A549 (cell line): ENCODE measurements around the gene ERN2. TPM values are rescaled to one million over a fixed set of nuclear protein-coding genes. Genes with fewer than 3 reads are reported as not detected.

Experiments
- ATAC-seq, 2 experiments: fragments of 200-7000 bp in 1 of 2; fragments of >200 bp in 1 of 2; cut with Nextera tagmentation in 1 of 2; cut with Tn5 transposase in 1 of 2; 3 replicates each; pipeline versions ENCODE4 v1.8.0 to v1.9.1; 2018 to 2020; ENCODE audit warnings: mild to moderate bottlenecking in 1 of 2, moderate library complexity in 1 of 2
- CTCF ChIA-PET: fragments of 300-600 bp; sonication (Branson Sonifier 250); formaldehyde crosslinking; extraction: SDS; loops from one replicate; lab custom pipeline; 2021; ENCODE audit warnings: antibody characterized with exemption, inconsistent platforms; lab: Yijun Ruan, JAX
- POLR2A ChIA-PET: fragments of 350-600 bp; formaldehyde crosslinking; extraction: SDS; loops from one replicate; lab custom pipeline; 2021; ENCODE audit warnings: antibody characterized with exemption, inconsistent platforms; lab: Yijun Ruan, JAX
- DNase-seq, 2 experiments: peaks; one replicate each; pipeline versions ENCODE4 v3.0.0 to v3.0.0-alpha.2; 2011 to 2016; ENCODE audit warnings: low read depth in 1 of 2, low spot score in 1 of 2
- FAIRE-seq: peaks from 2 replicates; lab custom pipeline; 2011; peaks lifted over from hg19 to GRCh38; lab: Jason Lieb, UNC
- H3K27ac ChIP-seq, 2 experiments: fragments of >200 bp; sonication (Bioruptor Twin); formaldehyde crosslinking; 3 replicates each; pipeline ENCODE4 v1.5.1; 2016 to 2017
- H3K4me1 ChIP-seq: fragments of >200 bp; sonication (Bioruptor Twin); formaldehyde crosslinking; 3 replicates; pipeline ENCODE4 v1.6.1; 2016
- H3K4me2 ChIP-seq: fragments of >200 bp; sonication (Bioruptor Twin); formaldehyde crosslinking; 3 replicates; pipeline ENCODE4 v1.6.1; 2016
- H3K4me3 ChIP-seq: fragments of >200 bp; sonication (Bioruptor Twin); formaldehyde crosslinking; 3 replicates; pipeline ENCODE4 v1.5.1; 2016
- H3K9me3 ChIP-seq: fragments of >200 bp; sonication (Bioruptor Twin); formaldehyde crosslinking; 3 replicates; pipeline ENCODE4 v1.6.1; 2016
- BHLHE40 ChIP-seq: IDR thresholded peaks from 2 replicates; pipeline ENCODE4 v1.6.1; 2012; ENCODE audit warnings: low read depth, low read length, inconsistent platforms
- CEBPB ChIP-seq, 2 experiments: fragments of >200 bp in 1 of 2; sonication (Bioruptor Twin) in 1 of 2; formaldehyde crosslinking in 1 of 2; IDR thresholded peaks; 2 replicates each; pipeline ENCODE4 v1.6.1; 2012 to 2016
- CHD4 ChIP-seq: fragments of 200-600 bp; sonication (generic); IDR thresholded peaks from 2 replicates; pipeline ENCODE4 v1.6.1; 2016; ENCODE audit warnings: antibody characterized with exemption, mild to moderate bottlenecking, borderline replicate concordance
- EHF ChIP-seq: fragments of 250-450 bp; sonication (Bioruptor Pico); IDR thresholded peaks from 2 replicates; pipeline ENCODE4 v1.5.0; 2020; ENCODE audit warnings: mild to moderate bottlenecking
- EP300 ChIP-seq, 2 experiments: fragments of >200 bp; sonication (Bioruptor Twin); formaldehyde crosslinking; IDR thresholded peaks; 2 replicates in 1 of 2; 3 replicates in 1 of 2; pipeline ENCODE4 v1.6.1; 2016 to 2017
- ESRRA ChIP-seq: fragments of 150-350 bp; IDR thresholded peaks from 2 replicates; pipeline ENCODE4 v1.6.1; 2014; ENCODE audit warnings: mild to moderate bottlenecking, low read length, borderline replicate concordance
- FOSB ChIP-seq: fragments of 250-450 bp; sonication (Bioruptor Pico); IDR thresholded peaks from 2 replicates; pipeline ENCODE4 v1.5.0; 2020; ENCODE audit warnings: mild to moderate bottlenecking, moderate library complexity
- FOXS1 ChIP-seq: fragments of 250-450 bp; sonication (Bioruptor Pico); IDR thresholded peaks from 2 replicates; pipeline ENCODE4 v1.5.0; 2020; ENCODE audit warnings: mild to moderate bottlenecking, moderate library complexity
- GATA3 ChIP-seq: IDR thresholded peaks from 2 replicates; pipeline ENCODE4 v1.6.1; 2012; ENCODE audit warnings: borderline replicate concordance
- HEYL ChIP-seq: fragments of 250-450 bp; sonication (Bioruptor Pico); IDR thresholded peaks from 2 replicates; pipeline ENCODE4 v1.8.0; 2021; ENCODE audit warnings: mild to moderate bottlenecking, moderate library complexity
- KDM5A ChIP-seq: fragments of 200-600 bp; sonication (generic); IDR thresholded peaks from 2 replicates; pipeline ENCODE4 v1.6.1; 2016; ENCODE audit warnings: antibody characterized with exemption, mild to moderate bottlenecking
- MAFK ChIP-seq: fragments of 450-650 bp; IDR thresholded peaks from 2 replicates; pipeline ENCODE4 v1.6.1; 2014; ENCODE audit not compliant: partially characterized antibody
- MAZ ChIP-seq: fragments of 150-350 bp; IDR thresholded peaks from 2 replicates; pipeline ENCODE4 v1.6.1; 2014; ENCODE audit warnings: antibody characterized with exemption, low read depth, low read length, borderline replicate concordance
- NFE2L2 ChIP-seq: fragments of 150-350 bp; conservative IDR thresholded peaks from 2 replicates; pipeline ENCODE4 v1.6.1; 2014; ENCODE audit warnings: low read length
- NPAS2 ChIP-seq: fragments of 250-450 bp; sonication (Bioruptor Pico); IDR thresholded peaks from 2 replicates; pipeline ENCODE4 v1.8.0; 2022; ENCODE audit warnings: mild to moderate bottlenecking, moderate library complexity, borderline replicate concordance
- NR3C1 ChIP-seq: fragments of >200 bp; sonication (Bioruptor Twin); formaldehyde crosslinking; IDR thresholded peaks from 3 replicates; pipeline ENCODE4 v1.6.1; 2017
- PHF8 ChIP-seq: fragments of 200-600 bp; sonication (generic); IDR thresholded peaks from 2 replicates; pipeline ENCODE4 v1.6.1; 2016; ENCODE audit warnings: low read depth, mild to moderate bottlenecking, antibody characterized with exemption, moderate library complexity, borderline replicate concordance
- POLR2A ChIP-seq: IDR thresholded peaks from 2 replicates; pipeline ENCODE4 v1.6.1; 2012; ENCODE audit warnings: mild to moderate bottlenecking, low read length
- POLR2AphosphoS2 ChIP-seq: conservative IDR thresholded peaks from 2 replicates; pipeline ENCODE4 v1.6.1; 2012; ENCODE audit warnings: low read length, improper control_type of control experiment, inconsistent platforms
- RAD21 ChIP-seq, 2 experiments: fragments of >200 bp in 1 of 2; sonication (Bioruptor Twin) in 1 of 2; formaldehyde crosslinking in 1 of 2; IDR thresholded peaks in 1 of 2; conservative IDR thresholded peaks in 1 of 2; 2 replicates in 1 of 2; 3 replicates in 1 of 2; pipeline ENCODE4 v1.6.1; 2012 to 2018; ENCODE audit warnings: inconsistent platforms in 1 of 2
- RCOR1 ChIP-seq: fragments of 150-350 bp; IDR thresholded peaks from 2 replicates; pipeline ENCODE4 v1.6.1; 2014; ENCODE audit warnings: antibody characterized with exemption, low read length, low read depth
- RFX5 ChIP-seq: fragments of 450-650 bp; IDR thresholded peaks from 2 replicates; pipeline ENCODE4 v1.7.1; 2014; ENCODE audit warnings: antibody characterized with exemption, mild to moderate bottlenecking, moderate library complexity
- RNF2 ChIP-seq: fragments of 200-600 bp; sonication (generic); IDR thresholded peaks from 2 replicates; pipeline ENCODE4 v1.6.1; 2016; ENCODE audit warnings: low read depth, mild to moderate bottlenecking, antibody characterized with exemption, moderate library complexity, borderline replicate concordance
- TP53 ChIP-seq: fragments of 250-450 bp; sonication (Bioruptor Pico); IDR thresholded peaks from 2 replicates; pipeline ENCODE4 v1.5.0; 2021; ENCODE audit warnings: mild to moderate bottlenecking, moderate library complexity
- ZC3H11A ChIP-seq: fragments of 450-650 bp; IDR thresholded peaks from 2 replicates; pipeline ENCODE4 v1.6.1; 2014; ENCODE audit warnings: antibody characterized with exemption, mild to moderate bottlenecking
- ZFP36 ChIP-seq: fragments of 450-650 bp; IDR thresholded peaks from 2 replicates; pipeline ENCODE4 v1.6.1; 2014; ENCODE audit warnings: borderline replicate concordance; ENCODE audit not compliant: partially characterized antibody
- ZNF302 ChIP-seq: fragments of 250-450 bp; sonication (Bioruptor Pico); IDR thresholded peaks from 2 replicates; pipeline ENCODE4 v1.9.0; 2021; ENCODE audit warnings: inconsistent platforms, mild to moderate bottlenecking, moderate library complexity
- ZSCAN20 ChIP-seq: fragments of 250-450 bp; sonication (Bioruptor Pico); IDR thresholded peaks from 2 replicates; pipeline ENCODE4 v1.8.0; 2022; ENCODE audit warnings: mild to moderate bottlenecking, moderate library complexity
- WGBS: methylation state at CpG from one replicate; pipeline ENCODE4 v1.1.6; 2017; ENCODE audit errors: missing lambda C conversion rate; 5-methylcytosine and 5-hydroxymethylcytosine counted together
- polyA plus RNA-seq, 4 experiments: library from polyadenylated mRNA; depleted of rRNA in 3 of 4; stranded (reverse); fragments of >200 nt; fragmentation: RNase III in 1 of 4; extraction: RNeasy Plus Mini Kit Qiagen cat#74134 plus additional on column Dnase treatment in 1 of 4; gene quantifications; 2 replicates in 3 of 4; 3 replicates in 1 of 4; pipeline ENCODE4 v1.2.3, GENCODE V29; 2011 to 2017
- TF ChIP-seq, protein P1 (sequence below): fragments of 250-450 bp; sonication (Bioruptor Pico); IDR thresholded peaks from 2 replicates; pipeline ENCODE4 v1.5.0; 2021; ENCODE audit warnings: mild to moderate bottlenecking, moderate library complexity, borderline replicate concordance
- TF ChIP-seq, protein P2 (sequence below): fragments of >200 bp; sonication (Bioruptor Twin); formaldehyde crosslinking; IDR thresholded peaks from 3 replicates; pipeline ENCODE4 v1.6.1; 2016
- TF ChIP-seq, protein P3 (sequence below): fragments of 250-450 bp; sonication (Bioruptor Pico); IDR thresholded peaks from 2 replicates; pipeline ENCODE4 v1.5.0; 2020; ENCODE audit warnings: low read depth, mild to moderate bottlenecking, moderate library complexity
- TF ChIP-seq, protein P4 (sequence below): fragments of 450-650 bp; IDR thresholded peaks from 2 replicates; pipeline ENCODE4 v1.6.1; 2014; ENCODE audit warnings: antibody characterized with exemption
- TF ChIP-seq, protein P5 (sequence below): fragments of >200 bp; sonication (Bioruptor Twin); formaldehyde crosslinking; IDR thresholded peaks from 2 replicates; pipeline ENCODE4 v1.6.1; 2016
- TF ChIP-seq, protein P6 (sequence below): fragments of 150-350 bp; IDR thresholded peaks from 2 replicates; pipeline ENCODE4 v1.6.1; 2014; ENCODE audit warnings: low read depth, mild to moderate bottlenecking, low read length

ERN2 gene
- polyA plus RNA-seq, 2 of the 4 experiments (the other 2 are of a cell fraction): not detected

DNA sequence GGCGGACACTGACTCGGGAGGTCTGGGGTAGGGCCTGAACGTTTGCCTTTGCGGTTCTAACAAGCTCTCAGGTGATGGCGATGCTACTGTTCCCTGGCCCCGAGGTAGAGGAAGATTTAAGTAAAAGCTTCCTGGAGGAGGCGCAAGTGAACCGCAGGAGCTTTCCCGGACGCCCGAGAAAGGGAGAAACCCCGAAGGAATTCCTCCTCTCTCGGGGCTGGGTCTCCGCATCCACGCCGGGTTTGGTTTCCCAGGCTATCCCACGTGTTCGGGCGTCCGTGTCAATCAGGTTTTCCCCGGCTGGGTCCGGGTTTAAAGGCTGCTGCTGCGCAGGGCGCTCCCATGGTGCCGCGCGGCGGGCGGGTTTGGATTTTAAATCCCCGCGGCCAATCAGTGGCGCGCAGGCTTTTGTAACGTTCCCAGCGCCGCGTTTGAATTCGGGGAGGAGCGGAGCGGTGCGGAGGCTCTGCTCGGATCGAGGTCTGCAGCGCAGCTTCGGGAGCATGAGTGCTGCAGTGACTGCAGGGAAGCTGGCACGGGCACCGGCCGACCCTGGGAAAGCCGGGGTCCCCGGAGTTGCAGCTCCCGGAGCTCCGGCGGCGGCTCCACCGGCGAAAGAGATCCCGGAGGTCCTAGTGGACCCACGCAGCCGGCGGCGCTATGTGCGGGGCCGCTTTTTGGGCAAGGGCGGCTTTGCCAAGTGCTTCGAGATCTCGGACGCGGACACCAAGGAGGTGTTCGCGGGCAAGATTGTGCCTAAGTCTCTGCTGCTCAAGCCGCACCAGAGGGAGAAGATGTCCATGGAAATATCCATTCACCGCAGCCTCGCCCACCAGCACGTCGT lies 34.4 kb downstream of the ERN2 start, which contains the start of gene PLK1:
Gene PLK1 (plus strand): TSS at position 460 of the 844 bp plus-strand sequence. CDS start 44 bp downstream, at position 504.
- peak within 1 kb of the TSS; percentile 90 for H3K4me2 ChIP-seq
- no peak for FAIRE-seq
- TF ChIP-seq EHF (CRISPR knock-in tag): no peak
- peak; percentile 39 to 55 for TF ChIP-seq RAD21 (conservative IDR thresholded peaks at IDR 0.05 in 1 of 2, IDR thresholded peaks at IDR 0.05 in 1 of 2)
- TF ChIP-seq, protein P1, sequence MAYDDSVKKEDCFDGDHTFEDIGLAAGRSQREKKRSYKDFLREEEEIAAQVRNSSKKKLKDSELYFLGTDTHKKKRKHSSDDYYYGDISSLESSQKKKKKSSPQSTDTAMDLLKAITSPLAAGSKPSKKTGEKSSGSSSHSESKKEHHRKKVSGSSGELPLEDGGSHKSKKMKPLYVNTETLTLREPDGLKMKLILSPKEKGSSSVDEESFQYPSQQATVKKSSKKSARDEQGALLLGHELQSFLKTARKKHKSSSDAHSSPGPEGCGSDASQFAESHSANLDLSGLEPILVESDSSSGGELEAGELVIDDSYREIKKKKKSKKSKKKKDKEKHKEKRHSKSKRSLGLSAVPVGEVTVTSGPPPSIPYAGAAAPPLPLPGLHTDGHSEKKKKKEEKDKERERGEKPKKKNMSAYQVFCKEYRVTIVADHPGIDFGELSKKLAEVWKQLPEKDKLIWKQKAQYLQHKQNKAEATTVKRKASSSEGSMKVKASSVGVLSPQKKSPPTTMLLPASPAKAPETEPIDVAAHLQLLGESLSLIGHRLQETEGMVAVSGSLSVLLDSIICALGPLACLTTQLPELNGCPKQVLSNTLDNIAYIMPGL (CRISPR knock-in tag): no peak
- TF ChIP-seq, protein P2, sequence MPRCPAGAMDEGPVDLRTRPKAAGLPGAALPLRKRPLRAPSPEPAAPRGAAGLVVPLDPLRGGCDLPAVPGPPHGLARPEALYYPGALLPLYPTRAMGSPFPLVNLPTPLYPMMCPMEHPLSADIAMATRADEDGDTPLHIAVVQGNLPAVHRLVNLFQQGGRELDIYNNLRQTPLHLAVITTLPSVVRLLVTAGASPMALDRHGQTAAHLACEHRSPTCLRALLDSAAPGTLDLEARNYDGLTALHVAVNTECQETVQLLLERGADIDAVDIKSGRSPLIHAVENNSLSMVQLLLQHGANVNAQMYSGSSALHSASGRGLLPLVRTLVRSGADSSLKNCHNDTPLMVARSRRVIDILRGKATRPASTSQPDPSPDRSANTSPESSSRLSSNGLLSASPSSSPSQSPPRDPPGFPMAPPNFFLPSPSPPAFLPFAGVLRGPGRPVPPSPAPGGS: no peak
- TF ChIP-seq GATA3: 0 out of 2 replicates have a peak, but pooled peaks have one; percentile 23
- TF ChIP-seq, protein P3, sequence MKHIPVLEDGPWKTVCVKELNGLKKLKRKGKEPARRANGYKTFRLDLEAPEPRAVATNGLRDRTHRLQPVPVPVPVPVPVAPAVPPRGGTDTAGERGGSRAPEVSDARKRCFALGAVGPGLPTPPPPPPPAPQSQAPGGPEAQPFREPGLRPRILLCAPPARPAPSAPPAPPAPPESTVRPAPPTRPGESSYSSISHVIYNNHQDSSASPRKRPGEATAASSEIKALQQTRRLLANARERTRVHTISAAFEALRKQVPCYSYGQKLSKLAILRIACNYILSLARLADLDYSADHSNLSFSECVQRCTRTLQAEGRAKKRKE (CRISPR knock-in tag): no peak
- TF ChIP-seq CEBPB (IDR thresholded peaks at IDR 0.05): no peak; a peak in 1 of 4 replicates
- TF ChIP-seq RNF2: no peak
- no peak for TF ChIP-seq MAZ
- TF ChIP-seq CHD4: no peak
- TF ChIP-seq HEYL: no peak
- no peak for TF ChIP-seq FOSB (CRISPR knock-in tag)
- TF ChIP-seq RFX5: no peak
- TF ChIP-seq, protein P4, sequence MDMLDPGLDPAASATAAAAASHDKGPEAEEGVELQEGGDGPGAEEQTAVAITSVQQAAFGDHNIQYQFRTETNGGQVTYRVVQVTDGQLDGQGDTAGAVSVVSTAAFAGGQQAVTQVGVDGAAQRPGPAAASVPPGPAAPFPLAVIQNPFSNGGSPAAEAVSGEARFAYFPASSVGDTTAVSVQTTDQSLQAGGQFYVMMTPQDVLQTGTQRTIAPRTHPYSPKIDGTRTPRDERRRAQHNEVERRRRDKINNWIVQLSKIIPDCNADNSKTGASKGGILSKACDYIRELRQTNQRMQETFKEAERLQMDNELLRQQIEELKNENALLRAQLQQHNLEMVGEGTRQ: peak; percentile 62
- no peak for TF ChIP-seq ZSCAN20 (CRISPR knock-in tag)
- no peak for TF ChIP-seq PHF8
- no peak for TF ChIP-seq EP300 (IDR thresholded peaks at IDR 0.05)
- no peak for TF ChIP-seq ZNF302 (CRISPR knock-in tag)
- no peak for TF ChIP-seq ZC3H11A
- no peak for TF ChIP-seq POLR2AphosphoS2
- TF ChIP-seq NR3C1: no peak
- peak; percentile 33; the same call in 1 of the 2 replicates for TF ChIP-seq POLR2A
- no peak for TF ChIP-seq BHLHE40
- peak; percentile 83 for TF ChIP-seq KDM5A
- no peak for TF ChIP-seq MAFK
- no peak for TF ChIP-seq NPAS2 (CRISPR knock-in tag)
- no peak for TF ChIP-seq ZFP36
- no peak for TF ChIP-seq TP53 (CRISPR knock-in tag)
- no peak for TF ChIP-seq RCOR1
- no peak for TF ChIP-seq FOXS1 (CRISPR knock-in tag)
- TF ChIP-seq NFE2L2: no peak
- TF ChIP-seq, protein P5, sequence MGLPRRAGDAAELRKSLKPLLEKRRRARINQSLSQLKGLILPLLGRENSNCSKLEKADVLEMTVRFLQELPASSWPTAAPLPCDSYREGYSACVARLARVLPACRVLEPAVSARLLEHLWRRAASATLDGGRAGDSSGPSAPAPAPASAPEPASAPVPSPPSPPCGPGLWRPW: no peak
- no peak for TF ChIP-seq ESRRA
- TF ChIP-seq, protein P6, sequence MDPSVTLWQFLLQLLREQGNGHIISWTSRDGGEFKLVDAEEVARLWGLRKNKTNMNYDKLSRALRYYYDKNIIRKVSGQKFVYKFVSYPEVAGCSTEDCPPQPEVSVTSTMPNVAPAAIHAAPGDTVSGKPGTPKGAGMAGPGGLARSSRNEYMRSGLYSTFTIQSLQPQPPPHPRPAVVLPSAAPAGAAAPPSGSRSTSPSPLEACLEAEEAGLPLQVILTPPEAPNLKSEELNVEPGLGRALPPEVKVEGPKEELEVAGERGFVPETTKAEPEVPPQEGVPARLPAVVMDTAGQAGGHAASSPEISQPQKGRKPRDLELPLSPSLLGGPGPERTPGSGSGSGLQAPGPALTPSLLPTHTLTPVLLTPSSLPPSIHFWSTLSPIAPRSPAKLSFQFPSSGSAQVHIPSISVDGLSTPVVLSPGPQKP: no peak

More for the DNA sequence above, 34.4 kb downstream of the ERN2 start, which contains the start of gene PLK1:
- Histone ChIP-seq H3K4me3 (peak within 1 kb of the TSS; percentile 78), H3K27ac (peak within 1 kb of the TSS; percentile 80 to 91), H3K9me3 (no peaks in the 10 kb centered on the region), H3K4me1 (peaks cover 27% of the 10 kb centered on the region)
- ChIA-PET CTCF (interaction anchor here (0.6 to 4.3 kb wide), 17 partner anchors 9 to 826 kb away, joined by 3 to 27 read pairs (median 3); no protein-coding TSS in a partner anchor), POLR2A (interaction anchor here (0.8 kb wide), 1 partner anchor 51 kb away, joined by 3 read pairs; no protein-coding TSS in a partner anchor)
- DNase-seq (peak; percentile 88 to 96), ATAC-seq (peak; percentile 94 to 97)
- WGBS: 5% methylated on average over 30 of the region's 75 CpGs
